ENCODE measurements around the gene TBP.
"Not testable (repeated sequence)": the region's sequence is repeated elsewhere in the genome, so short reads cannot be mapped to it uniquely, and the experiment has no call there.

The TBP gene

GRCh38 chr6:170522565-170523183 lies 31.5 kb upstream of the TBP start:
- Mint-ChIP-seq H3K4me1 (peaks cover 16% of the 10 kb centered on the region), H3K36me3 (ENCODE audit: low read depth) (no peaks in the 10 kb centered on the region), H3K27ac (no peak overlapping the region), H3K4me3 (no peak overlapping the region), H3K9me3 (peaks cover 20% of the 10 kb centered on the region), H3K27me3 (ENCODE audit: low read depth) (peaks cover 4% of the 10 kb centered on the region)
- peak in 2 of 3 experiments; percentile 22 to 33 for TF ChIP-seq CTCF (IDR thresholded peaks at IDR 0.05; ENCODE audit: unreplicated experiment in 3 of 3)

GRCh38 chr6:170523256-170524171 lies 30.7 kb upstream of the TBP start:
- H3K27me3 Mint-ChIP-seq (ENCODE audit: low read depth) = peaks cover 4% of the 10 kb centered on the region
- TF ChIP-seq CTCF (IDR thresholded peaks at IDR 0.05; ENCODE audit: unreplicated experiment in 3 of 3) = no peak
- H3K4me3 Mint-ChIP-seq = no peak overlapping the region
- H3K9me3 Mint-ChIP-seq = peaks cover 17% of the 10 kb centered on the region
- no peak overlapping the region for H3K27ac Mint-ChIP-seq
- no peaks in the 10 kb centered on the region for H3K36me3 Mint-ChIP-seq (ENCODE audit: low read depth)
- peaks cover 16% of the 10 kb centered on the region for H3K4me1 Mint-ChIP-seq

DNA sequence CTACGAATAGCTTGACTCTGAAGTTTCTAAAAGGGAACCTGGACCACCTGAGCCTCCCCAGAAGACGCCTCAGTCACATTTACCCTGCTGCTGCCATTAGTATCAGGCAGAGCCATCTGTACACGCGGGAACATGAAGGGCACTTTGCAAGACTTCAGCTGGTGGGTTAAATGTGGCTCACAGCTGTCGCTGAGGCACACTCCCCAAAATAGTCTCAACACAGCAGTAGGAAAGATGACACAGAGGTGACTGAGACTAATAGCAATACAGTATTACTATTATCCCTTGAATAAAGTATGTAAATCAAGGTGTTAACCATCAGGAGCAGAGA lies 30.0 kb upstream of the TBP start:
- peaks cover 16% of the 10 kb centered on the region for H3K4me1 Mint-ChIP-seq
- H3K36me3 Mint-ChIP-seq (ENCODE audit: low read depth) = no peaks in the 10 kb centered on the region
- peak overlapping the region in 1 of 3 experiments; percentile 16 for H3K27ac Mint-ChIP-seq
- peaks cover 14% of the 10 kb centered on the region for H3K9me3 Mint-ChIP-seq
- peaks cover 4% of the 10 kb centered on the region for H3K27me3 Mint-ChIP-seq (ENCODE audit: low read depth)
- peak overlapping the region in 1 of 3 experiments; percentile 54 for H3K4me3 Mint-ChIP-seq
- no peak for TF ChIP-seq CTCF (IDR thresholded peaks at IDR 0.05; ENCODE audit: unreplicated experiment in 3 of 3)

- H3K9me3 Mint-ChIP-seq = peaks cover 4% of the 10 kb centered on the region
These were observed 28.4 kb upstream of the TBP start for GRCh38 chr6:170525795-170526194.

DNA sequence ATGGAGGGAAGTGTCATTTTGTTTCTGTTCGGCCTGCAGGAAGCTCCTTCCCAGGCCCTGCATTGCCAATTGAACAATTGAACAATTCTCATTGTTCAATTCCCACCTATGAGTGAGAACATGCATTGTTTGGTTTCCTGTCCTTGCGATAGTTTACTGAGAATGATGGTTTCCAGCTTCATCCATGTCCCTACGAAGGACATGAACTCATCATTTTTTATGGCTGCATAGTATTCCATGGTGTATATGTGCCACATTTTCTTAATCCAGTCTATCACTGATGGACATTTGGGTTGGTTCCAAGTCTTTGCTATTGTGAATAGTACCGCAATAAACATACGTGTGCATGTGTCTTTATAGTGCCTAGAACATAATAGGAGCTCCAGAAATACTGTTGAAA lies 26.2 kb upstream of the TBP start:
- H3K27ac Mint-ChIP-seq, H3K4me3 Mint-ChIP-seq: not testable (repeated sequence)

More at GRCh38 chr6:170525795-170526194, 28.4 kb upstream of the TBP start:
- Mint-ChIP-seq H3K36me3 (ENCODE audit: low read depth) (no peaks in the 10 kb centered on the region), H3K4me3 (no peak overlapping the region), H3K27me3 (ENCODE audit: low read depth) (peaks cover 4% of the 10 kb centered on the region), H3K4me1 (peaks cover 22% of the 10 kb centered on the region), H3K27ac (no peak overlapping the region)
- no peak for TF ChIP-seq CTCF (IDR thresholded peaks at IDR 0.05; ENCODE audit: unreplicated experiment in 3 of 3)

GRCh38 chr6:170529839-170530469 lies 24.2 kb upstream of the TBP start:
- no peaks in the 10 kb centered on the region for H3K27me3 Mint-ChIP-seq (ENCODE audit: low read depth)
- H3K36me3 Mint-ChIP-seq (ENCODE audit: low read depth) = peaks cover 9% of the 10 kb centered on the region
- peak; percentile 85 to 92 (median 87) for TF ChIP-seq CTCF (IDR thresholded peaks at IDR 0.05; ENCODE audit: unreplicated experiment in 3 of 3)
- no peak overlapping the region for H3K4me3 Mint-ChIP-seq
- peak overlapping the region; percentile 55 to 78 (median 68) for H3K27ac Mint-ChIP-seq
- no peaks in the 10 kb centered on the region for H3K9me3 Mint-ChIP-seq
- peaks cover 6% of the 10 kb centered on the region for H3K4me1 Mint-ChIP-seq

More for the DNA sequence above, 26.2 kb upstream of the TBP start:
- not testable (repeated sequence) for H3K27me3 Mint-ChIP-seq (ENCODE audit: low read depth); H3K36me3 Mint-ChIP-seq (ENCODE audit: low read depth); H3K9me3 Mint-ChIP-seq
- H3K4me1 Mint-ChIP-seq = peaks cover 21% of the 10 kb centered on the region

Measured in nephron (organoid).